Chondrocyte (in vitro differentiated cells): ENCODE data around the gene GTF2F2. TPM values are rescaled to one million over a fixed set of nuclear protein-coding genes. Genes with fewer than 3 reads are reported as not detected.

ENCODE experiments used
- DNase-seq: peaks from one replicate; pipeline ENCODE4 v3.0.0; 2021; ENCODE audit warnings: mixed read lengths, low spot score
- H3K27ac Mint-ChIP-seq: one replicate; pipeline ENCODE4 v1.8.0; 2021; ENCODE audit warnings: mild to moderate bottlenecking, moderate library complexity, mixed read lengths; ENCODE audit not compliant: unreplicated experiment
- H3K27me3 Mint-ChIP-seq: 2 replicates; pipeline ENCODE4 v1.8.0; 2021; ENCODE audit warnings: low read depth, mixed read lengths
- H3K36me3 Mint-ChIP-seq: 2 replicates; pipeline ENCODE4 v1.8.0; 2021; ENCODE audit warnings: low read depth, mixed read lengths
- H3K4me1 Mint-ChIP-seq: 2 replicates; pipeline ENCODE4 v1.8.0; 2021; ENCODE audit warnings: low read depth, mild to moderate bottlenecking, mixed read lengths
- H3K4me3 Mint-ChIP-seq: one replicate; pipeline ENCODE4 v1.8.0; 2021; ENCODE audit warnings: mild to moderate bottlenecking, moderate library complexity, mixed read lengths; ENCODE audit not compliant: unreplicated experiment
- H3K9me3 Mint-ChIP-seq: 2 replicates; pipeline ENCODE4 v1.8.0; 2021; ENCODE audit warnings: low read depth, mixed read lengths
- total RNA-seq: library from RNA; stranded (reverse); gene quantifications from 3 replicates; pipeline ENCODE4 v1.2.1, GENCODE V29; 2021
- TF ChIP-seq, protein P1 (sequence below): fragments of 200-600 bp; sonication (generic); IDR thresholded peaks from 2 replicates; pipeline ENCODE4 v1.5.0; 2021; ENCODE audit warnings: antibody characterized with exemption, mild to moderate bottlenecking, moderate library complexity

Gene GTF2F2
- total RNA-seq, 1 donor from 2014 or later, result 15.6 TPM

- Mint-ChIP-seq H3K36me3 (no peaks in the 10 kb centered on the region), H3K4me3 (no peak overlapping the region), H3K27me3 (no peaks in the 10 kb centered on the region), H3K4me1 (peaks cover 43% of the 10 kb centered on the region), H3K27ac (peak overlapping the region; percentile 57), H3K9me3 (no peaks in the 10 kb centered on the region)
- TF ChIP-seq, protein P1, sequence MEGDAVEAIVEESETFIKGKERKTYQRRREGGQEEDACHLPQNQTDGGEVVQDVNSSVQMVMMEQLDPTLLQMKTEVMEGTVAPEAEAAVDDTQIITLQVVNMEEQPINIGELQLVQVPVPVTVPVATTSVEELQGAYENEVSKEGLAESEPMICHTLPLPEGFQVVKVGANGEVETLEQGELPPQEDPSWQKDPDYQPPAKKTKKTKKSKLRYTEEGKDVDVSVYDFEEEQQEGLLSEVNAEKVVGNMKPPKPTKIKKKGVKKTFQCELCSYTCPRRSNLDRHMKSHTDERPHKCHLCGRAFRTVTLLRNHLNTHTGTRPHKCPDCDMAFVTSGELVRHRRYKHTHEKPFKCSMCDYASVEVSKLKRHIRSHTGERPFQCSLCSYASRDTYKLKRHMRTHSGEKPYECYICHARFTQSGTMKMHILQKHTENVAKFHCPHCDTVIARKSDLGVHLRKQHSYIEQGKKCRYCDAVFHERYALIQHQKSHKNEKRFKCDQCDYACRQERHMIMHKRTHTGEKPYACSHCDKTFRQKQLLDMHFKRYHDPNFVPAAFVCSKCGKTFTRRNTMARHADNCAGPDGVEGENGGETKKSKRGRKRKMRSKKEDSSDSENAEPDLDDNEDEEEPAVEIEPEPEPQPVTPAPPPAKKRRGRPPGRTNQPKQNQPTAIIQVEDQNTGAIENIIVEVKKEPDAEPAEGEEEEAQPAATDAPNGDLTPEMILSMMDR, result no peak
- DNase-seq, result no peak
These were observed 102.2 kb downstream of the GTF2F2 start for GRCh38 chr13:45222516-45222915.

DNA sequence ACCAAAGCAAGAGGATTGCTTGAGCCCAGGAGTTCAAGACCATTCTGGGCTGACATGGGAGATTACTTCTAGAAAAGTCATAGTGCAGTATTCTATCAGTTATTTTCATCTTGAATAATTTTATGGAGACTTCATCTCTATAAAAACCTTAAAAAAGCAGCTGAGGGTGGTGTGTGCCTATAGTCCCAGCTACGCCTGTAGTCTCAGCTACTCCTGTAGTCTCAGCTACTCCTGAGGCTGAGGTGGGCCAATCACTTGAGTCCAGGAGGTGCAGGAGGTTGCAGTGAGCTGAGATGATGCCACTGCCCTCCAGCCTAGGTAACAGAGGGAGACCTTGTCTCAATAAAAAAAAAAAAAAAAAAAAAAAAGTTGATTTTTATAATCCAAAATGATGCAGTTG lies 102.6 kb downstream of the GTF2F2 start:
- peaks cover 39% of the 10 kb centered on the region for H3K4me1 Mint-ChIP-seq
- TF ChIP-seq, protein P1, result no peak
- peak overlapping the region; percentile 57 for H3K27ac Mint-ChIP-seq

GRCh38 chr13:45224176-45224575 lies 103.9 kb downstream of the GTF2F2 start:
- TF ChIP-seq, protein P1, result no peak
- H3K27me3 Mint-ChIP-seq, result no peaks in the 10 kb centered on the region
- no peaks in the 10 kb centered on the region for H3K9me3 Mint-ChIP-seq
- H3K36me3 Mint-ChIP-seq, result peaks cover 3% of the 10 kb centered on the region
- H3K4me3 Mint-ChIP-seq, result no peak overlapping the region
- peaks cover 28% of the 10 kb centered on the region for H3K4me1 Mint-ChIP-seq
- peak overlapping the region; percentile 25 for H3K27ac Mint-ChIP-seq
- DNase-seq, result no peak

More for the DNA sequence above, 102.6 kb downstream of the GTF2F2 start:
- H3K4me3 Mint-ChIP-seq, result no peak overlapping the region
- no peak for DNase-seq
- H3K27me3 Mint-ChIP-seq, result no peaks in the 10 kb centered on the region
- no peaks in the 10 kb centered on the region for H3K36me3 Mint-ChIP-seq
- no peaks in the 10 kb centered on the region for H3K9me3 Mint-ChIP-seq

- Mint-ChIP-seq H3K36me3 (peaks cover 5% of the 10 kb centered on the region), H3K9me3 (no peaks in the 10 kb centered on the region), H3K27me3 (no peaks in the 10 kb centered on the region), H3K27ac (no peak overlapping the region), H3K4me3 (no peak overlapping the region), H3K4me1 (peaks cover 20% of the 10 kb centered on the region)
- TF ChIP-seq, protein P1, result no peak
- no peak for DNase-seq
These were observed 105.1 kb downstream of the GTF2F2 start for GRCh38 chr13:45225370-45225769.

GRCh38 chr13:45226024-45226423 lies 105.7 kb downstream of the GTF2F2 start:
- no peak overlapping the region for H3K4me3 Mint-ChIP-seq
- DNase-seq, result no peak
- H3K27me3 Mint-ChIP-seq, result no peaks in the 10 kb centered on the region
- peaks cover 16% of the 10 kb centered on the region for H3K4me1 Mint-ChIP-seq
- no peaks in the 10 kb centered on the region for H3K9me3 Mint-ChIP-seq
- no peak overlapping the region for H3K27ac Mint-ChIP-seq
- TF ChIP-seq, protein P1, result no peak
- peaks cover 5% of the 10 kb centered on the region for H3K36me3 Mint-ChIP-seq
